A673 (cell line): ENCODE measurements around the gene MYL12A. TPM values are rescaled to one million over a fixed set of nuclear protein-coding genes. Genes with fewer than 3 reads are reported as not detected.
A peak's percentile ranks its signal among the peaks of the same experiment; 100 is the strongest.

Source experiments
- BruUV-seq: library from RNA; stranded (reverse); fragments of 400-500 nt; replicated peaks from 2 replicates; lab custom pipeline; 2021; lab: Mats Ljungman, UMichigan
- CTCF ChIA-PET: fragments of 300-600 bp; sonication (Branson Sonifier 250); formaldehyde crosslinking; loops from one replicate; lab custom pipeline; 2022; ENCODE audit warnings: antibody characterized with exemption; lab: Charles Lee
- POLR2A ChIA-PET: fragments of 300-600 bp; sonication (Branson Sonifier 250); formaldehyde crosslinking; loops from one replicate; lab custom pipeline; 2022; ENCODE audit warnings: antibody characterized with exemption; ENCODE audit not compliant: low non-redundant PET; lab: Charles Lee
- DNase-seq: peaks from one replicate; pipeline ENCODE4 v3.0.0-alpha.2; 2015; ENCODE audit warnings: low spot score
- H3K27ac ChIP-seq: fragments of 200-600 bp; sonication (generic); 2 replicates; pipeline ENCODE4 v1.5.1; 2016; ENCODE audit warnings: mixed run types, low read depth, mild to moderate bottlenecking, mixed read lengths, antibody characterized with exemption, low read length; ENCODE audit not compliant: poor library complexity, severe bottlenecking
- H3K27me3 ChIP-seq: fragments of 200-600 bp; sonication (generic); replicated peaks from 2 replicates; pipeline ENCODE4 v1.6.1; 2017; ENCODE audit warnings: mixed run types, low read depth, mild to moderate bottlenecking, mixed read lengths, antibody characterized with exemption, low read length; ENCODE audit not compliant: insufficient read depth, poor library complexity
- H3K36me3 ChIP-seq: fragments of 200-600 bp; sonication (generic); 2 replicates; pipeline ENCODE4 v1.6.1; 2016; ENCODE audit warnings: mixed run types, mild to moderate bottlenecking, mixed read lengths, antibody characterized with exemption, low read length; ENCODE audit not compliant: insufficient read depth, poor library complexity, severe bottlenecking
- H3K4me1 ChIP-seq: fragments of 200-600 bp; sonication (generic); 2 replicates; pipeline ENCODE4 v1.6.1; 2017; ENCODE audit warnings: mixed run types, mild to moderate bottlenecking, mixed read lengths, antibody characterized with exemption, low read length; ENCODE audit not compliant: insufficient read depth, poor library complexity, severe bottlenecking
- H3K4me3 ChIP-seq: fragments of 200-600 bp; sonication (generic); 2 replicates; pipeline ENCODE4 v1.5.1; 2016; ENCODE audit warnings: low read depth, mixed run types, mild to moderate bottlenecking, mixed read lengths, low read length; ENCODE audit not compliant: poor library complexity, severe bottlenecking
- H3K9me3 ChIP-seq: fragments of 200-600 bp; sonication (generic); 2 replicates; pipeline ENCODE4 v1.6.1; 2016; ENCODE audit warnings: mixed run types, low read depth, mild to moderate bottlenecking, mixed read lengths, antibody characterized with exemption, low read length; ENCODE audit not compliant: poor library complexity, severe bottlenecking
- EZH2 ChIP-seq: fragments of 200-600 bp; sonication (generic); IDR thresholded peaks from 2 replicates; pipeline ENCODE4 v1.6.1; 2017; ENCODE audit warnings: borderline replicate concordance, low read depth, mild to moderate bottlenecking, mixed read lengths, antibody characterized with exemption, low read length; ENCODE audit not compliant: poor library complexity, severe bottlenecking
- intact Hi-C: fragments of 100-400 bp; cut with micrococcal nuclease; formaldehyde crosslinking; loops from one replicate; pipeline ENCODE4 v1.10.0; 2022; ENCODE audit not compliant: unreplicated experiment
- total RNA-seq: library from RNA; stranded (reverse); gene quantifications from 2 replicates; pipeline ENCODE4 v1.2.3, GENCODE V29; 2021
- TF ChIP-seq, protein P1 (sequence below): fragments of 300-800, 200-600 bp; sonication (generic); conservative IDR thresholded peaks from 2 replicates; pipeline ENCODE4 v1.5.1; 2017; ENCODE audit warnings: low read depth, mild to moderate bottlenecking, antibody characterized with exemption, low read length, moderate library complexity, mixed read lengths

Gene MYL12A
- total RNA-seq, 1 experiment from 2014 or later, result 357 TPM

DNA sequence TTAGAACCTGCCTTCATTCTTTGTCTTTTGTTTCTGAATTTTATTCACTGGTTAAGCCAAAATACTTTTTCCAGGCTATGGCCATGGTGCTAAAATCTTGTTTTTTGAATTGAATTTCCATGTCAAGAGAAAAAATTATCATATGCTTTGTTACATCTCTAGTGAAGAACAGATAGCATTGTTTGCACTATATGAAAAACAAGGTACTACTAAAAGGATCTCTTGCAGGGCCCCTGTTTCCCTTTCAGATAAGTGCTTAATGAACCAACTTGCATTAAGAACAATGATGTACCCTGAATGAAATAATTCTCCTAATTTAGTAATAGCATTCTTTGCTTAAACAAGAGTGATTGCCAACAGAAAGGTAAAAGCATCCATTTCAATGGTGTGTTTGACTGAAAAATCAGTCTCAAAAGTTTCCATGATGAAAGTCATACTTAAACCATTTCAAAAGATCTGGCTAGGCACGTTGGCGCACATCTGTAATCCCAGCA, 10.1 kb downstream of the MYL12A start:
- POLR2A ChIA-PET, result no interaction called here
- Histone ChIP-seq H3K27me3 (no peaks in the 10 kb centered on the region), H3K4me3 (no peak overlapping the region), H3K9me3 (no peaks in the 10 kb centered on the region), H3K27ac (peak overlapping the region; percentile 2), H3K4me1 (peaks cover 11% of the 10 kb centered on the region), H3K36me3 (peaks cover 58% of the 10 kb centered on the region)
- no TSS peak for BruUV-seq
- CTCF ChIA-PET, result no interaction called here
- no peak for DNase-seq
- no peak for TF ChIP-seq EZH2
- TF ChIP-seq, protein P1, sequence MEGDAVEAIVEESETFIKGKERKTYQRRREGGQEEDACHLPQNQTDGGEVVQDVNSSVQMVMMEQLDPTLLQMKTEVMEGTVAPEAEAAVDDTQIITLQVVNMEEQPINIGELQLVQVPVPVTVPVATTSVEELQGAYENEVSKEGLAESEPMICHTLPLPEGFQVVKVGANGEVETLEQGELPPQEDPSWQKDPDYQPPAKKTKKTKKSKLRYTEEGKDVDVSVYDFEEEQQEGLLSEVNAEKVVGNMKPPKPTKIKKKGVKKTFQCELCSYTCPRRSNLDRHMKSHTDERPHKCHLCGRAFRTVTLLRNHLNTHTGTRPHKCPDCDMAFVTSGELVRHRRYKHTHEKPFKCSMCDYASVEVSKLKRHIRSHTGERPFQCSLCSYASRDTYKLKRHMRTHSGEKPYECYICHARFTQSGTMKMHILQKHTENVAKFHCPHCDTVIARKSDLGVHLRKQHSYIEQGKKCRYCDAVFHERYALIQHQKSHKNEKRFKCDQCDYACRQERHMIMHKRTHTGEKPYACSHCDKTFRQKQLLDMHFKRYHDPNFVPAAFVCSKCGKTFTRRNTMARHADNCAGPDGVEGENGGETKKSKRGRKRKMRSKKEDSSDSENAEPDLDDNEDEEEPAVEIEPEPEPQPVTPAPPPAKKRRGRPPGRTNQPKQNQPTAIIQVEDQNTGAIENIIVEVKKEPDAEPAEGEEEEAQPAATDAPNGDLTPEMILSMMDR, result no peak
- intact Hi-C loops, result no loop called here

DNA sequence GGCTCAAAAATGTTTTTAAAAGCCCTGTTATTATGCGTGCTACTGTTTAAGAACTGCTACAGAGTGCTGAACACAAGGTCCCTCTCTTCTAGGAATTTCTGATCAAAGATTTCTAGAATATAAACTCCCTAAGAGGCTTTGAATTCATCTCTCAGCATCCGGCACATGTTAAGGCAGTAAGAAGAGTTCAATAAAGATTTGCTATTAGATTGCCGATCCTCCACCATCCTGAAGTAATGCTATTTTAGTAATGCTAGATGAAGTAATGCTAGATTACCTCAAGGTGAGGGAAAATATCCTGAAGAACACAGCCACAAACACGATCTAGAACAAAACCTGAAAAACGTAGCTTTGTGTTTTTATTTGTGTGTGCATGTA, 13.4 kb downstream of the MYL12A start:
- TF ChIP-seq EZH2, result no peak
- TF ChIP-seq, protein P1, result no peak
- Histone ChIP-seq H3K4me3 (peak overlapping the region; percentile 94), H3K9me3 (no peaks in the 10 kb centered on the region), H3K27me3 (no peaks in the 10 kb centered on the region), H3K36me3 (peaks cover 26% of the 10 kb centered on the region), H3K27ac (peak overlapping the region; percentile 99), H3K4me1 (peaks cover 23% of the 10 kb centered on the region)
- no TSS peak for BruUV-seq
- intact Hi-C loops, result no loop called here
- ChIA-PET POLR2A (no interaction called here), CTCF (no interaction called here)
- no peak for DNase-seq

DNA sequence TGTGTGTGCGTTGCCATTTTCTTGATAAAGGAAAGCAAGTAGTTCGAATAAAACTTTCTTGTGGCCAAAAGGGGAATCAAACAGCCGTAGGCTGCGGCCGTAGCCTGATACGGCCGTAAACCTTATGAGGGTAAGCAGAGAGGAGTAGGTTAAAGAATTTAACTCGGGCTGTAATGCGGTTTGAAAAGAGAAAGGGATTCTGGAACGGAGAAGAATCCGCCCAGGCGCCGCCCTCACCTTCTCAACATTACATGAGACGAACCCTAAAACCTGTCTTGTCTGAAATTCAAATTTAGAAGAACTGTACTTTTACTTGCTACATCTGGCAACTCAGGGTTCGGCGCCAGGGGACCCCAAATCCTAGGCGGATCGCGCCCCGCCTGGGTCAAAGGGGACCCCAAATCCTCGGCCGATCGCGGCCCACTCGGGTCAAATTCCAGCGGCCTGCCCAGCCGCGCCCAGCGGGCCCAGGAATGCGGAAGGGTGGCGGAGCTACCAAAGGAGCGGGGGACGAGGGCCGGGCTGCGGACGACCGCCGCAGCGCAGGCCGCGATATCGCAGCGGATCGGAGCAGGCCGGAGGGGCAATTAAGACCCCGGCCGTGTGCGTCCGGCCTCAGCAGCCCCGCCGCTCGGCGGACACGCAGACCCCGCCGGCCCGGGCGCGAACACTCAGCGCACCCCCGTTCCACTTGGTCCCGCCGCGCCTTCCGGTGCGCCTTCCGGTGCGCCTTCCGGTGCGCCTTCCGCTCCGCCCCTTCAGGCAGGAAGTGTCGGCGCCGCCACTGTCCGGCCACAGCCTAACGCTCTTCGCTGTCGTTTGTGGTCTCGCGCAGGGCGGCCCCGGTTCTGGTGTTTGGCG, 14.0 kb downstream of the MYL12A start, which contains the start of gene MYL12B:
MYL12B (plus strand) TSS at position 761 of the 861 bp plus-strand sequence. CDS start 10,766 bp downstream, outside the sequence.
- no peaks in the 10 kb centered on the region for H3K27me3 ChIP-seq
- TF ChIP-seq, protein P1, result no peak
- TF ChIP-seq EZH2, result no peak
- ChIA-PET POLR2A (no interaction called here), CTCF (no interaction called here)
- no peaks in the 10 kb centered on the region for H3K9me3 ChIP-seq
- peak within 1 kb of the TSS; percentile 99 for H3K27ac ChIP-seq
- BruUV-seq, result TSS peak; percentile 79
- peaks cover 19% of the 10 kb centered on the region for H3K36me3 ChIP-seq
- peak within 1 kb of the TSS; percentile 94 for H3K4me3 ChIP-seq
- peak; percentile 89 for DNase-seq
- H3K4me1 ChIP-seq, result peaks cover 27% of the 10 kb centered on the region
- intact Hi-C loops, result no loop called here
